PC-9 (cell line): ENCODE measurements around the gene DRG1.

Source experiments
- EZH2 ChIP-seq: fragments of 200-600 bp; sonication (generic); IDR thresholded peaks from 2 replicates; pipeline ENCODE4 v1.8.0; 2017; ENCODE audit warnings: antibody characterized with exemption, low read depth
- TF ChIP-seq, protein P1 (sequence below): fragments of 200-600 bp; sonication (generic); conservative IDR thresholded peaks from 2 replicates; pipeline ENCODE4 v1.6.1; 2017; ENCODE audit warnings: mixed run types, antibody characterized with exemption, mild to moderate bottlenecking, moderate library complexity

DNA sequence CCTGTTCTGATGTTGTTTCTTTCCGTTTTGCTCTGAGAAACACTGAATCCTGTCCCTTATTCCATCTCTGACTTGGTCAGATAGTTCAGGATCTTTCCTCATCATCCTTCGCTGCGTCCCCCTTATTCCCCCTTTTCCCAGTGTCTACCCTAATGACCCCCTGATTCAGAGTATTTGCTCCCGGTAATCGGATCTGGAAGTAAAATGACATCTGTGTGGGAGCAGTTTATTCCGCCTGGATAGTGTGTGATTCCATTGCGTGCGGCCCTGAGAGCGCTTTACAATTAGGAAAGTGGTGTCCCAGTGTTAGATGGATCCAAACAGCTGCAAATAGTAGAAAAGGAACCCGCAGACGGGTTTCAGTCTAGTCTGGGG is 606 bp downstream of the DRG1 start:
- TF ChIP-seq, protein P1, sequence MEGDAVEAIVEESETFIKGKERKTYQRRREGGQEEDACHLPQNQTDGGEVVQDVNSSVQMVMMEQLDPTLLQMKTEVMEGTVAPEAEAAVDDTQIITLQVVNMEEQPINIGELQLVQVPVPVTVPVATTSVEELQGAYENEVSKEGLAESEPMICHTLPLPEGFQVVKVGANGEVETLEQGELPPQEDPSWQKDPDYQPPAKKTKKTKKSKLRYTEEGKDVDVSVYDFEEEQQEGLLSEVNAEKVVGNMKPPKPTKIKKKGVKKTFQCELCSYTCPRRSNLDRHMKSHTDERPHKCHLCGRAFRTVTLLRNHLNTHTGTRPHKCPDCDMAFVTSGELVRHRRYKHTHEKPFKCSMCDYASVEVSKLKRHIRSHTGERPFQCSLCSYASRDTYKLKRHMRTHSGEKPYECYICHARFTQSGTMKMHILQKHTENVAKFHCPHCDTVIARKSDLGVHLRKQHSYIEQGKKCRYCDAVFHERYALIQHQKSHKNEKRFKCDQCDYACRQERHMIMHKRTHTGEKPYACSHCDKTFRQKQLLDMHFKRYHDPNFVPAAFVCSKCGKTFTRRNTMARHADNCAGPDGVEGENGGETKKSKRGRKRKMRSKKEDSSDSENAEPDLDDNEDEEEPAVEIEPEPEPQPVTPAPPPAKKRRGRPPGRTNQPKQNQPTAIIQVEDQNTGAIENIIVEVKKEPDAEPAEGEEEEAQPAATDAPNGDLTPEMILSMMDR: no peak
- no peak for TF ChIP-seq EZH2
